IPS-15b (cell line): ENCODE results near the gene NPTX2.
"Not testable (repeated sequence)": the region's sequence is repeated elsewhere in the genome, so short reads cannot be mapped to it uniquely, and the experiment has no call there.

Experiments
- H3K27me3 ChIP-seq: one replicate; pipeline ENCODE4 v1.6.1; 2013; ENCODE audit warnings: low read length; ENCODE audit not compliant: control insufficient read depth, insufficient read depth
- H3K36me3 ChIP-seq: one replicate; pipeline ENCODE4 v1.6.1; 2013; ENCODE audit warnings: low read length; ENCODE audit not compliant: control insufficient read depth, insufficient read depth
- H3K4me1 ChIP-seq: one replicate; pipeline ENCODE4 v1.6.1; 2013; ENCODE audit warnings: mild to moderate bottlenecking, low read length; ENCODE audit not compliant: control insufficient read depth, insufficient read depth
- H3K4me3 ChIP-seq: one replicate; pipeline ENCODE4 v1.5.1; 2013; ENCODE audit warnings: low read depth, low read length
- H3K9ac ChIP-seq: one replicate; pipeline ENCODE4 v1.6.1; 2013; ENCODE audit warnings: low read depth, mild to moderate bottlenecking, low read length
- H3K9me3 ChIP-seq: one replicate; pipeline ENCODE4 v1.6.1; 2013; ENCODE audit warnings: mild to moderate bottlenecking, low read length; ENCODE audit not compliant: control insufficient read depth, insufficient read depth

NPTX2 gene, protein sequence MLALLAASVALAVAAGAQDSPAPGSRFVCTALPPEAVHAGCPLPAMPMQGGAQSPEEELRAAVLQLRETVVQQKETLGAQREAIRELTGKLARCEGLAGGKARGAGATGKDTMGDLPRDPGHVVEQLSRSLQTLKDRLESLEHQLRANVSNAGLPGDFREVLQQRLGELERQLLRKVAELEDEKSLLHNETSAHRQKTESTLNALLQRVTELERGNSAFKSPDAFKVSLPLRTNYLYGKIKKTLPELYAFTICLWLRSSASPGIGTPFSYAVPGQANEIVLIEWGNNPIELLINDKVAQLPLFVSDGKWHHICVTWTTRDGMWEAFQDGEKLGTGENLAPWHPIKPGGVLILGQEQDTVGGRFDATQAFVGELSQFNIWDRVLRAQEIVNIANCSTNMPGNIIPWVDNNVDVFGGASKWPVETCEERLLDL

GRCh38 chr7:98617051-98617959, at the start of gene NPTX2:
Gene NPTX2, plus strand, starts transcription at chr7:98617285. Its CDS starts 177 bp downstream, at chr7:98617462.
- H3K27me3 ChIP-seq, result peaks cover 62% of the 10 kb centered on the region
- peaks cover 14% of the 10 kb centered on the region for H3K4me1 ChIP-seq
- peak within 1 kb of the TSS; percentile 12 for H3K9ac ChIP-seq
- peak within 1 kb of the TSS; percentile 63 for H3K4me3 ChIP-seq
- no peaks in the 10 kb centered on the region for H3K9me3 ChIP-seq
- peaks cover 3% of the 10 kb centered on the region for H3K36me3 ChIP-seq

- Histone ChIP-seq H3K36me3 (no peaks in the 10 kb centered on the region), H3K4me3 (no peak overlapping the region), H3K9me3 (no peaks in the 10 kb centered on the region), H3K9ac (no peak overlapping the region), H3K27me3 (no peaks in the 10 kb centered on the region), H3K4me1 (no peaks in the 10 kb centered on the region)
Observed at GRCh38 chr7:98567991-98568390, 49.1 kb upstream of the NPTX2 start.

- Histone ChIP-seq H3K27me3 (no peaks in the 10 kb centered on the region), H3K4me1 (no peaks in the 10 kb centered on the region), H3K36me3 (no peaks in the 10 kb centered on the region), H3K4me3 (no peak overlapping the region), H3K9ac (no peak overlapping the region), H3K9me3 (no peaks in the 10 kb centered on the region)
Observed at GRCh38 chr7:98568891-98569290, 48.2 kb upstream of the NPTX2 start.

- no peaks in the 10 kb centered on the region for H3K27me3 ChIP-seq
- H3K4me1 ChIP-seq, result no peaks in the 10 kb centered on the region
- no peak overlapping the region for H3K4me3 ChIP-seq
- H3K36me3 ChIP-seq, result no peaks in the 10 kb centered on the region
- H3K9ac ChIP-seq, result no peak overlapping the region
- no peaks in the 10 kb centered on the region for H3K9me3 ChIP-seq
Observed at GRCh38 chr7:98569691-98570337, 47.3 kb upstream of the NPTX2 start.

GRCh38 chr7:98571006-98571405, 46.1 kb upstream of the NPTX2 start:
- no peaks in the 10 kb centered on the region for H3K36me3 ChIP-seq
- H3K4me1 ChIP-seq, result no peaks in the 10 kb centered on the region
- no peak overlapping the region for H3K9ac ChIP-seq
- H3K4me3 ChIP-seq, result no peak overlapping the region
- H3K27me3 ChIP-seq, result no peaks in the 10 kb centered on the region
- H3K9me3 ChIP-seq, result no peaks in the 10 kb centered on the region

DNA sequence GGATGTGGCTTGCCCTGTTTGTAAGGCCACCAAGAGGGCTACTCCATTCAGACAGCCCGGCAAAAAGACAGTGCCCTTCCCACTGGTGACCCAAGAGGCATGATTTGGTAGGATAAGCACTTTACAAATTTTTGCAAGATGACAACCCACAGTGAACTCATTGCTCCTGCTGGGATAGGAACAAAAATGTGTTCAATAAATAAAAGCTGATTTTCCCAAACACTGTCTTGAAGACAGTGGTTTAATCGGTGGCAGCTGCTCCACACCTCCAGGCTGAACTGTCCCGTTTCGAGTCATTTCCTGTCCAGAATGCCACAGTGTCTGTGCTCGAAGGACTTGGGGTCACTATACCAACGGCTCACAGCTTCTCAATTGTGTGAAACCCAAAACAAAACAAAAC, 45.1 kb upstream of the NPTX2 start:
- Histone ChIP-seq H3K9ac (no peak overlapping the region), H3K4me3 (no peak overlapping the region), H3K4me1 (no peaks in the 10 kb centered on the region), H3K27me3 (no peaks in the 10 kb centered on the region), H3K9me3 (no peaks in the 10 kb centered on the region), H3K36me3 (no peaks in the 10 kb centered on the region)

DNA sequence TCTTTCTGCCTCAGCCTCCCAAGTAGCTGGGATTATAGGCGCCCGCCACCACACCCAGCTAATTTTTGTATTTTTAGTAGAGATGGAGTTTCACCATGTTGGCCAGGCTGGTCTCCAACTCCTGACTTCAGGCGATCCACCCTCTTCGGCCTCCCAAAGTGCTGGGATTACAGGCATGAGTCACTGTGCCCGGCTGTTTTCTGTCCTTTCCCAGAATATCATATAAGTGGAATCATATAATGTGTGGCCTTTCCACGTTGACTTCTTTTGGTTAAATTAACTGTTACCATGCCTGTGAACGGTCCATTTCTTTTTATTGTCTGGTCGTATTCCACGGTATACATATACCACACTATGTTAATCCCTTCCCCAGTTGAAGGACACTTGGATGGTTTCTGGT, 44.4 kb upstream of the NPTX2 start:
- H3K4me3 ChIP-seq, H3K27me3 ChIP-seq, H3K4me1 ChIP-seq, H3K9me3 ChIP-seq, H3K9ac ChIP-seq, H3K36me3 ChIP-seq: not testable (repeated sequence)

- no peaks in the 10 kb centered on the region for H3K27me3 ChIP-seq
- H3K9me3 ChIP-seq, result no peaks in the 10 kb centered on the region
- H3K36me3 ChIP-seq, result no peaks in the 10 kb centered on the region
- H3K4me1 ChIP-seq, result no peaks in the 10 kb centered on the region
- H3K4me3 ChIP-seq, result no peak overlapping the region
- H3K9ac ChIP-seq, result no peak overlapping the region
Observed at GRCh38 chr7:98573816-98574215, 43.3 kb upstream of the NPTX2 start.

DNA sequence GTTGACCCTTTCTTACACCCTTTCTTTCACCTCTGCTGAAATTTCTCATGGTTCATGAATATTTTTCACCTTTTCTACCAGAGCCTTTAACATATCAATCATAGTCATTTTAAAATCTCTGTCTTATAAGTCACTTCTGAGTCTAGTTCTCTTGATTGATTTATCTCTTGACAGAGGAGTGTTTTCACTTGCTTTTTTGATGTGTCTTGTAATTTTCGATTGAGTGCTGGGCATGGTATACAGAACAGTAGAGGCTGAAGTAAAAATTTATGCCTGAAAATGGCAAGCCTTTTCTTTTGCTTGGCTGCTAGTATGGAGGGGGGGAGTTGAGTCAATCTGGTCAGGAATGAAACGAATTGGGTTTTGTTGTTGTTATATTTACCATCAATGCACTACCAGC, 41.2 kb upstream of the NPTX2 start:
- Histone ChIP-seq H3K27me3 (no peaks in the 10 kb centered on the region), H3K9ac (no peak overlapping the region), H3K4me3 (no peak overlapping the region), H3K9me3 (no peaks in the 10 kb centered on the region), H3K36me3 (no peaks in the 10 kb centered on the region), H3K4me1 (no peaks in the 10 kb centered on the region)

- peaks cover 5% of the 10 kb centered on the region for H3K27me3 ChIP-seq
- no peaks in the 10 kb centered on the region for H3K4me1 ChIP-seq
- no peak overlapping the region for H3K9ac ChIP-seq
- H3K36me3 ChIP-seq, result no peaks in the 10 kb centered on the region
- H3K4me3 ChIP-seq, result no peak overlapping the region
- no peaks in the 10 kb centered on the region for H3K9me3 ChIP-seq
Observed at GRCh38 chr7:98584830-98585229, 32.3 kb upstream of the NPTX2 start.

- no peaks in the 10 kb centered on the region for H3K9me3 ChIP-seq
- no peaks in the 10 kb centered on the region for H3K4me1 ChIP-seq
- no peak overlapping the region for H3K9ac ChIP-seq
- no peaks in the 10 kb centered on the region for H3K36me3 ChIP-seq
- H3K4me3 ChIP-seq, result no peak overlapping the region
- no peaks in the 10 kb centered on the region for H3K27me3 ChIP-seq
Observed at GRCh38 chr7:98591926-98592325, 25.2 kb upstream of the NPTX2 start.
